Measurements from ENCODE around the gene LRG1.
"Not testable (repeated sequence)": the region's sequence is repeated elsewhere in the genome, so short reads cannot be mapped to it uniquely, and the experiment has no call there.

Gene LRG1

GRCh38 chr19:4550018-4550417 lies 10.2 kb upstream of the LRG1 start:
- DNase-seq, result no peak

GRCh38 chr19:4548238-4548584 lies 8.4 kb upstream of the LRG1 start:
- DNase-seq, result no peak

GRCh38 chr19:4547303-4548237 lies 7.7 kb upstream of the LRG1 start:
- no peak for DNase-seq

GRCh38 chr19:4543842-4544647 lies 4.2 kb upstream of the LRG1 start:
- no peak for DNase-seq

GRCh38 chr19:4542896-4543841 lies 3.3 kb upstream of the LRG1 start:
- DNase-seq, result no peak

GRCh38 chr19:4541806-4542145 lies 1.9 kb upstream of the LRG1 start:
- not testable (repeated sequence) for DNase-seq

GRCh38 chr19:4541114-4541805 lies 1.4 kb upstream of the LRG1 start:
- DNase-seq, result no peak

GRCh38 chr19:4539169-4539692 lies 605 bp downstream of the LRG1 start:
- DNase-seq, result no peak

- DNase-seq, result no peak
Measured at GRCh38 chr19:4538601-4538954, 1.3 kb downstream of the LRG1 start.

- DNase-seq, result no peak
Measured at GRCh38 chr19:4537953-4538600, 1.8 kb downstream of the LRG1 start.

GRCh38 chr19:4536798-4537197 lies 3.0 kb downstream of the LRG1 start:
- no peak for DNase-seq

GRCh38 chr19:4534836-4535658 lies 4.8 kb downstream of the LRG1 start, which contains the start of gene PLIN5:
PLIN5 (minus strand) TSS chr19:4535224; CDS start chr19:4534074, 1,150 bp downstream.
- DNase-seq, result no peak

GRCh38 chr19:4533835-4534424 lies 5.9 kb downstream of the LRG1 start:
- no peak for DNase-seq

GRCh38 chr19:4533334-4533733 lies 6.5 kb downstream of the LRG1 start:
- DNase-seq, result no peak

GRCh38 chr19:4531562-4532165 lies 8.2 kb downstream of the LRG1 start:
- DNase-seq, result no peak

GRCh38 chr19:4529924-4530522 lies 9.8 kb downstream of the LRG1 start:
- no peak for DNase-seq

GRCh38 chr19:4528843-4529242 lies 11.0 kb downstream of the LRG1 start:
- no peak for DNase-seq

- not testable (repeated sequence) for DNase-seq
Measured at GRCh38 chr19:4527377-4527776, 12.5 kb downstream of the LRG1 start.

- no peak for DNase-seq
Measured at GRCh38 chr19:4525563-4526002, 14.3 kb downstream of the LRG1 start.

All from GDM1 (cell line).